Mucosa of gallbladder (tissue), 1 donor: ENCODE data around the gene SLC22A23. TPM values are rescaled to one million over a fixed set of nuclear protein-coding genes. Genes with fewer than 3 reads are reported as not detected.

Experiments
- DNase-seq: peaks from one replicate; pipeline ENCODE4 v3.0.0-alpha.2; 2020; ENCODE audit warnings: low spot score
- total RNA-seq: library from RNA; stranded (reverse); gene quantifications from one replicate; pipeline ENCODE4 v1.2.1, GENCODE V29; 2021
- donor health status: DM: no; HTN: no; CAD: no.

Gene SLC22A23
- total RNA-seq, 1 donor from 2014 or later = 46.0 TPM

DNA sequence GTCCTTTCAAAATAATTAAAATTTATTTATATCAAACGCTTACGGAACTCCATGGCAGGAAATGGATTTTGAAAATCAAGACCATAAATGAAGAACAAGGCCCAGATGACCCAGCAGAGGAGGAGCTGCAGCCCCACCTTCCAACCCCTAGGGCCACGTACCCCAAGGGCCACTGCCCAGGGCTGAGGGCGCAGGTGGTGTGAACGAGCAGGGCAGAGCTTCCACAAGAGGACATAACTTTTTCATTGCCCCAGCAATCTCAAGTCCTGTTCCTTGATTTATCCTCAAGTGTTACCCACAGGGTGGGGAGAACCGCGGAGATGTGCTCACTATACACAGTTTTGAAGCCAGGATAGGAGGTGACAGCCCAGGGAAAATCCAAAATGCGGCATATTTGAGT is 155.3 kb downstream of the SLC22A23 start:
- no peak for DNase-seq

GRCh38 chr6:3299221-3299620 is 157.6 kb downstream of the SLC22A23 start:
- no peak for DNase-seq

GRCh38 chr6:3297909-3298308 is 158.9 kb downstream of the SLC22A23 start:
- no peak for DNase-seq

- no peak for DNase-seq
These were observed 159.8 kb downstream of the SLC22A23 start for GRCh38 chr6:3297006-3297405.

DNA sequence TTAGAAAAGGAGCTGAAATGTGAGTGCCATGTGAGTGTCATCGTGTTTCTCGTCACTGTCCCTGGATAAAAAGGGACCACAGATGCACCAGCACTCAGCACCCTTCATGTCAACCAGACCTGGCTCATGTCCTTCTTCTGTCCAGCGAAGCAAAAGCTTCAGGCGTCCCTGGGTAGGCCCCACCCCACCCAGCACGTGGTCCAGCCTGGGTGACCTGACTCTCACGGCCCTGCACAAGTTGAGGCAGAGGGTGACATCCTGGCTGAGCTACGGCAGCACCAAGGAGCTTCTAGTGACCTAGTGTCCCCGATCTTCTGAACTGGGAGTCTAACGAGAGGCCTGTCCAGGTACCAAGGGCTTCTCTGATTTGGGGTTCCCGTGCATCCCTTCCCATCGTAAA is 160.3 kb downstream of the SLC22A23 start:
- no peak for DNase-seq

- DNase-seq = no peak
These were observed 160.8 kb downstream of the SLC22A23 start for GRCh38 chr6:3296078-3296477.

GRCh38 chr6:3294921-3295871 is 161.7 kb downstream of the SLC22A23 start:
- DNase-seq = peak; percentile 46

GRCh38 chr6:3294396-3294795 is 162.5 kb downstream of the SLC22A23 start:
- DNase-seq = no peak

GRCh38 chr6:3293271-3294155 is 163.3 kb downstream of the SLC22A23 start:
- no peak for DNase-seq

DNA sequence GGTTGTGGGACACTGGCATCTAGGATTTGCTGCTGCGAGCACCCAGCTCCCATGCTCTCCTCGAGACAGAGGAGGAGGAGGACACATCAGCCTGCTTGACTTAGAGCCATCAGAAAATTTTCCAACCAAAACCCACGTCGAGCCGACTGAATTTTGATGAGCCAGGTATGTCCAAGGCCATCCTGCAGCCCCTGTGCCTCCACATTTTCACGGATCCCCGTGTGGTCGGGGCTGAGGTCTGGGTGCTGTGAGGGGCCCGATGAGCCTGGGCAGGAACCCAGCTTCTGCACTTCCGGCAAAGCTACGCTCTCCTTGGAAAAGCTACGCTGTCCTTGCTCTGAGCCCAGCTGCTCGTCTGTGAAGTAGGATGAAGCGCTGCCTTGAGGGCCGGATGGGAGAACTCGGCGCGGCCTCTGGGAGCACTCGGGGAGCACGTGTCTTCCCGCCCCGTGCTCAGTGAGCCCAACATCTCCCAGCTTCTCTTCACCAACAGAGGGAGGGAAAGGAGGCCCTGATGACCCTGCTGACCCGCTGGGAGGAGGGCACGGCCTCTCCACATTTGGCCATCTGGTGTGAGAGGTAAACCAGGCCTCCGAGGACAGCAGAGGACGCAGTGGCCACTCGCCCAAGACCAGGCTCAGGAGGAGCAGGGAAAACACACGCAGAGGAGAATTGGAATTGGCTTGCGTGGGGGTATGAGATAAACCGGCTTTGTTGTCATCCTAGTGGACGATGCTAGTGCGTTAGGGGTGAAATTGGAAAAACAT is 164.2 kb downstream of the SLC22A23 start:
- DNase-seq = no peak

DNA sequence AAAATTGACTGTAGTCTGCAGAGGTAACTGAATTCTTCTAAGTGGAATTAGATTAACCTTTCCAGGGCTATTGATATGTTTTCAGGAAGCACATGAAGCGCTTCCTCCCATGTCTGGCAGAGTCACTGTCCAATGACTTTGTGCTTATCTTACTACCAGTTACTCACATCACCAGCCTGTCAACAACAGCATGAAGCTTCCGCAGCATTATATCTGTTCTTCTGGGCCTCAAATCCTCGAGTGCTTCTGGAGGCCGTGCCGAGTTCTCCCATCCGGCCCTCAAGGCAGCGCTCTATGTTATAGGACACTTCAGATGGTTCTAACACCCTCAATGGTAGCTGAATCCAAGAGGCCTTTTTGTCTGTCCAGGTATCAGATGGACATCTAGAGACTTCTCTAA is 164.9 kb downstream of the SLC22A23 start:
- no peak for DNase-seq

DNA sequence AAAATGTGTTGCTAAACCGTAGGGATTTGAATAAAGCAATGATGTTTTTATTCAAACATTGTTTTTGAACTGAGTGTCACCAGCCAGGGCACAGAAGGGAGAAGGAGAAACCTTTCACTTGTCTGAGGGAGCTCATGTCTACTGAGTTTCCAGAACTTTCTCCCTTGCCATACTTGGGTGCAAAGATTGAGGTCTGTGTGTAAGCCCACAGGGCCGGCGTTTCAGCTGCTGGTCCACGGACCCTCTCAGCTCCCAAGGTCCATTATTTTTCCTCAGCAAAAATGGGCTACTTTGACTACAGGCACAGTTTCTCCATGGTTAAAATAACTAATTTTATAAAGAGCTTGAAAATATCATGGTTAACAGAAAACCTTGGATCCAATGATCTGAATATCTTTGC is 165.5 kb downstream of the SLC22A23 start:
- no peak for DNase-seq

- no peak for DNase-seq
These were observed 166.0 kb downstream of the SLC22A23 start for GRCh38 chr6:3290931-3291211.

- DNase-seq = no peak
These were observed 166.5 kb downstream of the SLC22A23 start for GRCh38 chr6:3290149-3290930.

DNA sequence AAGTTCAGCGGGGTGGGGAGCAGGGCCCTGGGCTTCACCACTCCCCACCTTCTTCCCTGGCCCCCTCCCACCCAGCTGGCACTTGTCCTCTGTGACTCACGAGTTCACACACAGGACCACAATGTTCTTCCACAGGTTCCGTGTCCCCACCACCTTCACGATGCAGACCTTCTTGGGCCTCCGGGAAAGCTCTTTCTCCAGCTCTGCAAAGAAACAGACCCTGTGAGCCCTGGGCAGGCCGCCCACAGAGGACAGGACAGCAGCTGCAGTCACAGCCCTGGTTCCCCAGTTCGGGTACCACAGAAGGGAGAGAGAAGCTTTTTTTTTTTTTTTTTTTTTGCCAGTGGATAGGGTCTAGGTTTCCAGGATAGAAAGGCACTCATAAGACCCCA is 167.2 kb downstream of the SLC22A23 start:
- no peak for DNase-seq

- DNase-seq = no peak
These were observed 167.9 kb downstream of the SLC22A23 start for GRCh38 chr6:3288711-3289663.

GRCh38 chr6:3287976-3288707 is 168.7 kb downstream of the SLC22A23 start:
- no peak for DNase-seq

DNA sequence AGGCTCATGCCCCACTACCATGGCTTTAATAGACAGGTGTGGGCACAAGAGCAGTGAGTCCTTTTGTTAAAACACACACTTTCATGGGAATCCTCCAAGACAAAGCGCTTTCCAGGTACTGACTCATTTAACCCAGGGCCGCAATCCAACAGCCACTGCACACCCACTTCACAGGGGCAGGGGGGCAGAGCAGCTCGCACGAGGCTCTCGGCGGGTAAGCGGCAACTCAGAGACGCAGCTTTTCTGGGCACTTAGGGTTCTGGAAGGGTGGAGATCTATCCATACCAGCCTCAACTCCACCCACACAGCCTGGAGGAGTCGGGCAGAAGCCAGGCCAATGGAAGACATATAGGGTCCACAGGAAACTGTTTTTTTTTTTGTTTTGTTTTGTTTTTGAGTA is 169.5 kb downstream of the SLC22A23 start:
- DNase-seq = no peak

DNA sequence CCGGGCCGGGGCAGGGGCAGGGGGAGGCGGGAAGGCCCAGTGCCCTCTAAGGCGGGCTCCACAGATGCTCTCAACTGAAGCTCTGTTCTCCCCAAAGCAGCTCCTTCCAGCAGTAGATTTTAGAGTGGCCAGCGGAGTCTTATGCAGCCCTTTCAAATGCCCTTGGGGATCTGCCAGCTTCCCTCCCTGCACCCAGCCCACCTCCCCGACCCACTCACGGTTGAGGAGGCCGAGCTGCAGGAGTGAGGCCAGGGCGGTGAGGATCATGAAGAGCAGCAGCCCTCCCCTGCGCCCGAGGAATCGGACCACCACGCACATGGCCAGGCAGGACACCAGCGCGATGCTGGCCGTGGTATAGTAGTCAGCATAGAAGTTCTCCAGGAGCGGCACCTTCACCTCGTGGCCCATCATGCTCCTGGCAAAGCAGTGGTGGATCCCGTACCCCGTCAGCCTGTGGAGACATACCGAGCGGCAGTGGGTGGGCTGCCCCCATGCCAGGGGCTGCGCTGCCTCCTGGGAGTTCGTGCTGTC is 170.1 kb downstream of the SLC22A23 start:
- DNase-seq = no peak
